Left ventricle myocardium superior (tissue), 1 donor: ENCODE results near the gene TYW1. TPM values are rescaled to one million over a fixed set of nuclear protein-coding genes. Genes with fewer than 3 reads are reported as not detected.
"Not testable (repeated sequence)": the region's sequence is repeated elsewhere in the genome, so short reads cannot be mapped to it uniquely, and the experiment has no call there.

Source experiments
- ATAC-seq: fragments of 200-7000 bp; cut with Tn5 transposase; one replicate; pipeline ENCODE4 v1.9.1; 2020; ENCODE audit warnings: mild to moderate bottlenecking, moderate library complexity
- DNase-seq: peaks from one replicate; pipeline ENCODE4 v3.0.0-alpha.2; 2020
- intact Hi-C: fragments of 100-400 bp; cut with micrococcal nuclease; formaldehyde crosslinking; loops from one replicate; pipeline ENCODE4 v1.11.0; 2022
- total RNA-seq: library from RNA; stranded (reverse); fragmentation: NEBNext Ultra II Directional; extraction: Animal tissue kit (Norgen Biotek cat#: 25700); gene quantifications from one replicate; pipeline ENCODE4 v1.2.1, GENCODE V29; 2021
- donor health status: DM: no; HTN: yes; CAD: no; lungs with severe emphysema.

The TYW1 gene
- total RNA-seq, 1 donor from 2014 or later = 12.8 TPM

DNA sequence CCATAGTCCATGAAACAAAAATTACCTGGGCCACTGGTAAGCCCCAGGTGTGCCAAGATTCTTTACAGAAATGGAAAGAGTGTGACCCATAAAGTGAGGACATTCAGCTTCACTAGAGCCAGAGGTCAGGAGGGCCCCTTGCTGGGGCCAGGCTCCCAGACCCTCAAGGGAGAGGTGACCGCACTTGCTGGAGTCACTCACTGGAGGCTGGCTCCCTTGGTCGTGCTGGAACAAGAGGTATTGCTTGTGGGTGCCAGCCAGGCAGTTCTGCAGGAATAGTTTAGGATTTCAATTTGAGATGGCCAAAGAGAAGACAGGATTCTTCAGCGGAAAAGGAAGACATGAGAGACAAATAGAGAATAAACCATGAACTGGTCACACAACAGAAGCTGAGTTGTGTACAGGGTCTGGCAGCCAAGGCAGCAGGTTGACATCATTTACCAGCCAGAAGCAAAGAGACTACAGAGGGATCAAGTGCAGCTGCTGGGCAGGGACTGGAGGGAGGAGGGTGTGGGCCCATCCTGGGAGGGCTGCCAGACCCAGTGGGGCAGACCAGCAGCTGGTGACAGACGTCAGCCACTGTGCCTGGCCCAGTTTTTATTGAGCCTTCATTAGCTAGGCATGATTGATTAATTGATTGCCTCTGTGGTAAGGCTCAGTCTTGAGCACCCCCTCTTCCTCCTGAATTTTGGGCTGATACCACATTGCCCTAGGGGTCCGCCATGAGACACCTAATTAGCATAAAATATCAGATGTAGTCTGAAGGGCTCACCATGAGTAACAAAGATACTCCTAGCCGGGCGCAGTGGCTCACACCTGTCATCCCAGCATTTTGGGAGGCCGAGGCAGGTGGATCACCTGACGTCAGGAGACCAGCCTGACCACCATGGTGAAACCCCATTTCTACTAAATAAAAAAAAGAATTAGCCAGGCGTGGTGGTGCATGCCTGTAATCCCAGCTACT is 40.1 kb downstream of the TYW1 start:
- DNase-seq (peak; percentile 73), ATAC-seq (peak; percentile 96)
- intact Hi-C loops = not testable (repeated sequence)

DNA sequence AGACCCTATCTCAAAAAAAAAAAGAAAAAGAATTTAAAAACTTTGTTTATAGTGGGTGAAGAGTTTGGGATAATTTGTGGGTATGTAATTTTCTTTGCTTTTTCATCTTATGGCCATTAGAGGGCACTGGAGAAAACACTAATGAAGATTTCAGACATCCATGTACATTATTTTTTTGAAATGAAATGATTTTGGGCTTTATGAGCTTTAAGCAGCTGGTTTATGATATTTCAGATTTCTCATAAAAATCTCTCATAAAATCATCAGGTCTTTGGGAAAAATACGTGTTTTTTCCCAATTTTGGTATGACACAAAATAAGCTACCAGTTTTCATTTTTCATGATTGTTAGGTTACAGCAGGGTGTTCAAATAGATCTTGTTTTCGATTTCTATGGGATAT is 44.2 kb downstream of the TYW1 start:
- DNase-seq, ATAC-seq, intact Hi-C loops: not testable (repeated sequence)

DNA sequence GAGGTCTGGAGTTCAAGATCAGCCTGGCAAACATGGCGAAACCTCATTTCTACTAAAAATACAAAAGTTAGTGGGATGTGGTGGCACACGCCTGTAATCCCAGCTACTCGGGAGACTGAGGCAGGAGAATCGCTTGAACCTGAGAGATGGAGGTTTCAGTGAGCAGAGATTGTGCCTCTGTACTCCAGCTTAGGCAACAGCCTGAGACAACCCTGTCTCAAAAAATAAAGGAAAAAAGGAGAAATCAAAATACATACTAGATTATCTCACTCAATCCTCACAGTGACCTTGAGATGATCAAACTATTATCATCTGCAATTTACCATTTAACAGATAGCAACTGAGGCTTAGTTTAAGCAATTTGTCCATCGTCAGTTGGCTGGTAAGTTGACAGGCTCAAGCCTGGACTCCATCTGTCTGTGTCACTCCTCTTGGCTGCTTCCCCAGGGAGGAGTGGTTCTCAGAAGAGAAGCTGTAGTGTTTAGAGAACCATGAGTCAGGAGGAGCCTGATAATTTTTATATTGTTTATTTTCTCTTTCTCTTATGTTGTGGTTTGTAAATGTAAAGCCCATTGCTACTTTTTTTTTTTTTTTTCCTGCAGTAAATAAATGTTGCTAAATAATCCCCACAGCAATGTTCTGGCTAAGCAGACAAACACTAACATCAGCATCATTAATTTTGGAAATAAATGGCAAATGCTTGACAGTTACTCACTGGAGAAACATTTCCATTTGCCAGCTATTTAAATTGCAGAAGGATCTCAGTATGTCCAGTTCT is 46.3 kb downstream of the TYW1 start:
- DNase-seq = peak; percentile 55
- ATAC-seq = peak; percentile 96
- intact Hi-C loops = not testable (repeated sequence)

DNA sequence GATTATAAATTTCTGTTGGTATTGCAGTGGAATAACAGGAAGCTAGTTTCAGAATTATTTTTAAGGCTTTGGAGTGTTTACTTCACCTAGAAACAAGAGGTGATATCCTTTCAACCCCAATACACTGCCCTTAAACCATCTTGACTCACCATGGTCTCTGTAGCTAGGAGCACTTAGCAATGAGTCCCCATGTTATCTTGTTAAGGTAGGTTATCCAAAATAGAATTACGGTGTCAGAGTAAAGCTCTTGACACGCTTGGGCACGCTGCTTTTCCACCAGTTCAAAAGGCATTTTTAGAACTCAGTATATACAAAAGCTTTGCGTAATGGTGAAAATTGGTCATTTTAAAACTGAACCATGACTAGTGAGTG is 46.9 kb downstream of the TYW1 start:
- intact Hi-C loops, DNase-seq: not testable (repeated sequence)
- peak; percentile 34 for ATAC-seq

DNA sequence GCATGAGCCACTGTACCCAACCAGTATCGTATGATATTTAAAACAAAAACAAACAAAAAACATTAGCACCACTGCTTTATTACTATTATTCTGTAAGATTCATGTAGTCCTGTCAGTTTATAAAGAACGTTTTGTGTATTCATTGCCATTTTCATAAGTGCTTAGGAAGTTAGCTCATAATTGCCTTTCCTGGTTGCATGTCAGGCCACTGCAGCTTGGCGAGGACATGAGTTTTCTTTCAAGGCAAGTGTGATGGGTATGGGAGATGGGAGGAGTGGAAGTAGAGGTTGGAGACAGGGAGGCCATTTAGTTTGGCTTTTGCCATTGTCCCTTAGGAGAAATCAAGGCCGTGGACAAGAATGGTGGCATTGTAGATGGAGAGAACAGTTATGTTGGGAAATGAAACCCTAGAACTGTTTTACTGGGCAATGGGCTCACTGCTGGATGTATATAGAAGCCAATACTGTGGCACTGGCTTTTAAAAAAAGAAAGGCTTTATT is 48.9 kb downstream of the TYW1 start:
- no peak for ATAC-seq
- no peak for DNase-seq
- intact Hi-C loops = no loop called here

DNA sequence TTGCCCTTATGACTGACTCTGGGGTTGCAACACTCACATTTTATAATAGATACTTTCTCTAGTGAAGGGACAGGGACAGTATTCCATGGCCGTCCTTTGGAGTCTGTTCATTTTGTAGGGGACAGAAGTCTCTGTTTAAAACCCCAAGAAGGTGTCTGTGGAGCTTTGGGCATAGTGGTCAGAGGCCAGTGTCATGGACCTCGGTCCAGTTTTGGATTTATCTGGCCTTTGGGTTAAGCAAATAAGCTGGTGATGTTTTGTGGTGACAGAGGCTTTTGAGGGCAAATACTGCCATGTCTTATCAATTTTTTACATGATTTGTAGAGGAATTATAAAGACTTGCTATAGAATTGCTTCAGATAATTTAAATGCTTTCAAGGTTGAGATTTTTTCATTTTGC is 50.2 kb downstream of the TYW1 start:
- intact Hi-C loops, DNase-seq, ATAC-seq: not testable (repeated sequence)

DNA sequence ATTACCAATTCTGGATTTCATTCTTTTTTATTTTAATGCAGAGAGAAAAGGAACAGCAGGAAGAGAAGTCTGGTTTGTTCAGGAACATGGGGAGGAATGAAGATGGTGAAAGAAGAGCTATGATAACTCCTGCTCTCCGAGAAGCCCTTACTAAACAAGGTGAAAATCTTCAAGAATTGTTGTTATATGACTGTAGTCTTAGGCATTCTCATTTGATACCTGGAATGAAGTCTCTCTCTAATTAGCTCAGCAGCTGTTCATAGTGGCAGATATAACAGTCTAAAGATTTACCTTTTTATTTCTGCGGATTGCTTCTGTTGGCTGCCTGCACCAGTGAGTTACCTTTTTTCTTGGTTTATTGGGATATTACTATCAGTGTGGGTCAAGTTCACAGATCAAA is 53.3 kb downstream of the TYW1 start:
- DNase-seq, intact Hi-C loops, ATAC-seq: not testable (repeated sequence)

DNA sequence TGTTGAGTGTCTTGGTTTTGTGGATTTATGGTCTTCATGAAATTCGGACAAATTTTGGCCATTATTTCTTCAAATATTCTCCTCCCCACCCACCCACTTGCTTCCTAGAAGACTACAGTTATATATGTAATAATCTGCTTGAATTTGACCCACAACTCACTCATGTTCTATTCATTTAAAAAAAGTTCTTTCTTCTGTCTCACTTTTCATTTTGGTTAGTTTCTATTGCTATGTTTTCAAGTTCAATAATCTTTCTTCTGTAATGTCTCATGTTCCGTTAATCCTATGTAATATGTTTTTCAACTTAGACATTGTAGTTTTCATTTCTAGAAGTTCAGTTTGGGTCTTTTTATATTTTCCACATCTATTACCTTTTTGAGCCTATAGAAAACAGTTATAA is 55.5 kb downstream of the TYW1 start:
- ATAC-seq, DNase-seq, intact Hi-C loops: not testable (repeated sequence)

DNA sequence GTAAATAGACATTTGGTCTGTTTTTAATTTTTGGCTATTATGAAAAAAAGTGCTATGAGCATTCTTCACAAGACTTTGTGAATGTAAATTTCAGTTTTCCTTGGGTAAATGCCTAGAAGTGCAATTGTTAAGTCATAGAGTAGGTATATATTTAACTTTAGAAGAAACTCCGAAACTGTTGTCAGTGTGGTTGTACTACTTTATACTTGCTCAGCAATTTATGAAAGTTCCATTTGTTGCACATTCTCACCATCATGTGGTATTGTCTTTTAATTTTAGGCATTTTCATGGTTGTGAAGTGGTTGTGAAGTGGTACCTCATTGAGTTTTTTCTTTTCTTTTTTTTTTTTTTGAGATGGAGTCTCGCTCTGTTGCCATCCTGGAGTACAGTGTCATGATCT is 60.0 kb downstream of the TYW1 start:
- ATAC-seq = no peak
- DNase-seq = no peak
- intact Hi-C loops = no loop called here

DNA sequence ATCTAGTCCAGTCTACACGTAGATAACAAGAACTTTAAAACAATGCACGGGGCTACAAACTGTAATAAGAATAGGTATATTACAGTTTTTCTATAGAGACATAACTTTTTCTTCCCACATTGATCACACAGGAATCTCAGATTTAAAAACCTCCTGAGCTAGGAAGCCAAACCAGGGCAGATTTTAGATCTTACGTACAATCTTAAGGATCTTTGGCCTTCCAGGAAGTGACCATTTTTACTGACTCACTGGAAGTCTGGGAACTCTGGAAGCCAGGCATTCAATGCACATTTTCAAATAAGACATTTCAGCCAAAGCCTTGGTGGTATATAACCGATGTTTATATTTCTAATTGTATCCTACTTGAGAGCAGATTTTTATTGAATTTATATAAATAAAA is 64.7 kb downstream of the TYW1 start:
- ATAC-seq, intact Hi-C loops, DNase-seq: not testable (repeated sequence)

DNA sequence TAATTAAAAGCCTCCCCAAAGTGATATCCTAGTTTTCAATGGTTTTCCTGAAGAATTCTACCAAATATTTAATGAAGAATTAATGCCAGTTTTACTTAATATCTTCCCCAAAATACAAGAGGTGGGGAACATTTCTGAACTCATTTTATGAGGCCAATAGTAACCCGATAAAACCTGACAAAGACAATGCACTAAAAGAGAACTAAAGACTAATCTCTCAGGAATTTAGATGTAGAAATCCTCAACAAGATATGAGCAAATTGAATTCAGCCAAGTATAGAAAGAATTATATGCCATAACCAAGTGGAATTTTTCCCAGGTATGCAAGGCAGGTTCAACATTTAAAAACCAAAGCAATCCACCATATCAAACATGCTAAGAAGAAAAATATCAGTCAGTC is 66.2 kb downstream of the TYW1 start:
- ATAC-seq, intact Hi-C loops, DNase-seq: not testable (repeated sequence)

DNA sequence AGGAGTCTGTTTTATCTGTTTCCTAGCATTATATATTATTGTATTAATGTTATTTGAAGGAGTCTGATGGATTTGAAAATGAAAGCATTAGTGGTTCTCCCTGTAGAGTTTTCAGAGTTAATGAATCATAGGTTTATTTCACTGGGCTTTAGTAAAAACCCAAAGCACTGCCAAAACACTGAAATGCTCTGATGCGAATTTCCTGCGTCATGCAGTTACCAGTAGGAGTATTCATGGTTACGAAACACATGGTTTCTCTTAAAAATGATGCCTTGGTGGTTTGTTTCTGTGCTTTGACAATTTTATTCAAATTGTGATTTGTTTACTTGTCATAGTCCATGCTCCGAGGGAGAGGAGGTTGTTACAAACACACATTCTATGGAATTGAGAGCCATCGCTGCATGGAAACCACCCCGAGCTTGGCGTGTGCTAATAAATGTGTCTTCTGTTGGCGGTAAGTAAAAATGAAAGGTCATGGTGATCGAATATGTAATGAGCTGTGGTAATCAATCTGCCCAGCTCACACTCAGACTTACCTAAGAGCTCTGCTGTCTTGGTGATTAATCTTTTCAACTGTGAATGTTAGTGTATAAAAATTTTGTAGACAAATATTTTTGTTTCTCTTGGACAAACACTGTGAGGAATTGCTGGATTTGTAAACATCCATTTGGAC is 70.5 kb downstream of the TYW1 start:
- intact Hi-C loops, DNase-seq: not testable (repeated sequence)
- peak; percentile 43 for ATAC-seq

DNA sequence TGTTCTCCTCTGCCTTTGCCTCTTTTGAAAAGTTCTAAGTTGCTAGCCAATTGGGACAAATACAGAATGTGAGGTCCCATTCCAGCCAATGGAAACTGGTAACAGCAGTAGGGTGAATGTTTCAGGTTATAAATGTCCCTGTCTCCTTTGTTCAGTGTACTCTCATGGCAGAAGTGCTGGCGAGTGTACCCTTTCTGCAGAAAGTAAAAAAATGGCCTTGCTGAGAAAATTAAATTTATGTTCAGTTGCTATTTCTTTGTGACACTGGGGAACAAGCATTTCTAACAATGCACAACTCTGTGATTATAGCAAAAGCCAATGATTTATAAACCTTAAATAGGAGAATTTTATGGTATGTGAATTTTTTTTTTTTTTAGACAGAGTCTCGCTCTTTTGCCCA is 79.5 kb downstream of the TYW1 start:
- intact Hi-C loops, ATAC-seq, DNase-seq: not testable (repeated sequence)

DNA sequence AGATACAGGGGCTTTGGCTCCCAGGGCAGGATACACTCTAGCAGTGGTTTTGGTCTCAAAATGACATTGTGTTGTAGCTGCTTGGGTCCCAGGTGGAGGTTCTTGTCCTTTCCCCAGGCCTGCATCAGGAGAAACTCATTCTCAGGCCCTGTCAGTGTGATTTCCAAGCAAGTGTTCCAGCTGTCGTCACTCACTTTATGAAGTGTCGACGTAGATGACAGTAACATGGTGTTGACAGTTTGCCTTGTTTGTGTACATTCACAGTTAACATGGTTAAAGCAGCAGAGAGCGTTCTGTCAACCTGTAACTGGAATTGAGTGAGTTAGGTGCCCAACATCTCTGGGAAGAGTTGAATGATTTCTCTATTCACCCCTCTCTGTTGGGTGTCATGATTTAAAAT is 86.2 kb downstream of the TYW1 start:
- DNase-seq, intact Hi-C loops: not testable (repeated sequence)
- peak; percentile 94 for ATAC-seq

DNA sequence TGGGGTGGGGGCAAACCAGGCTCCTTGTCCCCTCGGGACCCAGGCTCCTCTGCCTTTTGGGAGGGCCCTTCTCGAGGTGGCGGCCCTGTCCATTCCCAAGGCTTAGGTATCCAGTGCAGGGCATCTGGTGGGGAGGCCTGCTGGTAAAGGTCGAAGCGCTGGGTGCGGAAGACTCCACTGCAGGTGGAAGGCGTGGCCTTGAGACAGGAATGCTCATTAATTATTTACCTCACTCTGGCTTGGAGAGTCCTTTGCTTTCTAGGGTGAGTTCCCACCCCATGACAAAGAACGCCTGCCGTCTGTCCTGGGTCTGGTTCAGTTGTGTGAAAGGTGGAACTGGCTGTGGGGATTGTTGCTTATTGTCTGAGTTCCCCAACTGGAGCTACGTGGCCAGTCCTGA is 92.6 kb downstream of the TYW1 start:
- intact Hi-C loops = not testable (repeated sequence)

DNA sequence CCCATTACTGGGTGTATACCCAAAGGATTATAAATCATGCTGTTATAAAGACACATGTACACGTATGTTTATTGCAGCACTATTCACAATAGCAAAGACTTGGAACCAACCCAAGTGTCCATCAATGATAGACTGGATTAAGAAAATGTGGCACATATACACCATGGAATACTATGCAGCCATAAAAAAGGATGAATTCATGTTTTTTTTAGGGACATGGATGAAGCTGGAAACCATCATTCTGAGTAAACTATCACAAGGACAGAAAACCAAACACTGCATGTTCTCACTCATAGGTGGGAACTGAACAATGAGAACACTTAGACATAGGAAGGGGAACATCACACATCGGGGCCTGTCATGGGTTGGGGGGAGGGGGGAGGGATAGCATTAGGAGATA is 94.4 kb downstream of the TYW1 start:
- intact Hi-C loops, DNase-seq, ATAC-seq: not testable (repeated sequence)

More for the DNA sequence above, 92.6 kb downstream of the TYW1 start:
- ATAC-seq, DNase-seq: not testable (repeated sequence)

DNA sequence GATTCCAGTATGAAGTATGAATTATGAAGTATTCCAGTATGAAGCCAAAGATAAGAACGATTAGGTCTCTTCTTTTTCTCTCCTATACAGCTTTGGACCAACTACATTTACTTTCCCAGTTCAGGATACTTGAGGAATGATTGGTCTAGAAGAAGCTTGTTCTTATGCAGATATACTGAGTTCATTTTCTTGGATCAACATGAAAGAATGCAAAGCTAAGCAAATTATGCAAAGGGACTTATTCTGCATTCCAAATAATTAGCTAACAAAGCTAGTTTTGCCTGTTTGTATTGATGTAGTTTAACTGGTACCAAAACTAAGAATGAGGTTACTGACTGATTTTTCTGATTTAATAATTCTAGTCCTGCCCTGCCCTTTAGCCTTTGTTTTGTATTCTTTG is 101.4 kb downstream of the TYW1 start:
- DNase-seq, ATAC-seq, intact Hi-C loops: not testable (repeated sequence)

DNA sequence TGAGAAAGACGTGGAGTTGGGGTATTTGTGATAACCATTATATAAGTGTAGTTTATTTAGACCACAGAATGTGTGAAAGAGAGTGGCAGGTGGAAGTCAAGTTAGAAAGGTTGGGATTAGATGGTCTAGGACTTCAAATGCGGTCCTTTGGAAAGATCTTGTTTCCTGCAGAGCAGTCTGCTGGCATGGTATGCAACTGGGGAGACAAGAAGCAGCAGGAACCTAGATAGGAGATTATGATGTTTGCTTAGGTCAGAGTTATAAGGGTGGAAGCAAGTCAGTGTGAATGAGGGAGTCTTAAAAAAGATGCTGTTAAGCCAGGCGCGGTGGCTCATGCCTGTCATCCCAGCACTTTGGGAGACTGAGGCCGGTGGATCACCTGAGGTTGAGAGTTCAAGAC is 102.8 kb downstream of the TYW1 start:
- intact Hi-C loops, DNase-seq, ATAC-seq: not testable (repeated sequence)

DNA sequence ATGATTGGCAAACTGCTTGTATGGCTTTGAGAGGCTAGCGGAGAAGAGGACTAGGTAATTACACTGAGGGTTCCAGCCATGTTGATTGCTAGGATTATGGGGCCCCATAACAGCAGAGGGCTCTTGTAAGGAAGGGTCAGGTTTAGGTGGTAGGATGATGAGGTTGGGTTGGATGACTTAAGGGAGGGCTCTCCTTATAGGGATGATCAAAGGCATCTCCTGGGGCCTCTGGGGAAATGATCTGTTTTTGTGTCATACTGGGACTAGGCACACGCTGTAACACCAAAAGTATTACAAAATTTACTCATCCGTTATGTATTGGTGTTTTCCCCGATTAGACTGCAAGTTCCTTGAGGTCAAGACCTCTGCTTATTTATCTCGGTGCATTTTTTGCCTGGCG is 103.4 kb downstream of the TYW1 start:
- ATAC-seq, intact Hi-C loops, DNase-seq: not testable (repeated sequence)
